OCI-LY7 (cell line): ENCODE measurements around the gene MYLK4. TPM values are rescaled to one million over a fixed set of nuclear protein-coding genes. Genes with fewer than 3 reads are reported as not detected.

Source experiments
- BruUV-seq: library from RNA; stranded (reverse); fragments of 400-500 nt; replicated peaks from 2 replicates; lab custom pipeline; 2021; lab: Mats Ljungman, UMichigan
- CTCF ChIA-PET: fragments of 300-600 bp; sonication (Branson Sonifier 250); formaldehyde crosslinking; loops from one replicate; lab custom pipeline; 2022; ENCODE audit warnings: antibody characterized with exemption; ENCODE audit not compliant: unreplicated experiment; lab: Charles Lee
- POLR2A ChIA-PET: fragments of 300-600 bp; sonication (Branson Sonifier 250); formaldehyde crosslinking; loops from one replicate; lab custom pipeline; 2022; ENCODE audit warnings: antibody characterized with exemption; lab: Charles Lee
- DNase-seq: peaks from one replicate; pipeline ENCODE4 v3.0.0-alpha.2; 2015; ENCODE audit warnings: low spot score
- H2AFZ ChIP-seq: fragments of 200-600 bp; sonication (generic), shearing (Covaris generic); 2 replicates; pipeline ENCODE4 v1.6.1; 2014; ENCODE audit warnings: mild to moderate bottlenecking, antibody characterized with exemption, low read length, moderate library complexity
- H3K27ac ChIP-seq: fragments of 200-600 bp; sonication (generic); 2 replicates; pipeline ENCODE4 v1.5.1; 2014; ENCODE audit warnings: mixed run types, low read depth, mild to moderate bottlenecking, moderate library complexity, low read length, inconsistent platforms; ENCODE audit not compliant: poor library complexity, severe bottlenecking
- H3K36me3 ChIP-seq: fragments of 200-600 bp; sonication (generic); 2 replicates; pipeline ENCODE4 v1.6.1; 2014; ENCODE audit warnings: mild to moderate bottlenecking, antibody characterized with exemption, low read length, moderate library complexity, mixed read lengths; ENCODE audit not compliant: insufficient read depth
- H3K4me1 ChIP-seq: fragments of 200-600 bp; sonication (generic); 2 replicates; pipeline ENCODE4 v1.5.1; 2014; ENCODE audit warnings: mild to moderate bottlenecking, low read length; ENCODE audit not compliant: insufficient read depth, poor library complexity, severe bottlenecking
- H3K4me2 ChIP-seq: fragments of 200-600 bp; sonication (generic); 2 replicates; pipeline ENCODE4 v1.6.1; 2014; ENCODE audit warnings: mild to moderate bottlenecking, low read length
- H3K4me3 ChIP-seq: fragments of 200-600 bp; sonication (generic); 2 replicates; pipeline ENCODE4 v1.5.1; 2014; ENCODE audit warnings: mild to moderate bottlenecking, low read depth, low read length; ENCODE audit not compliant: poor library complexity, severe bottlenecking
- H3K79me2 ChIP-seq: fragments of 200-600 bp; sonication (generic); 2 replicates; pipeline ENCODE4 v1.6.1; 2016; ENCODE audit warnings: low read depth, mild to moderate bottlenecking, low read length, moderate library complexity, mixed read lengths; ENCODE audit not compliant: insufficient read depth
- H3K9me2 ChIP-seq: fragments of 200-600 bp; sonication (generic); 2 replicates; pipeline ENCODE4 v1.6.1; 2016; ENCODE audit warnings: mild to moderate bottlenecking, low read length, mixed read lengths; ENCODE audit not compliant: insufficient read depth
- H3K9me3 ChIP-seq: fragments of 200-600 bp; sonication (generic); 2 replicates; pipeline ENCODE4 v1.6.1; 2014; ENCODE audit warnings: mild to moderate bottlenecking, mixed run types, low read length, mixed read lengths
- H4K20me1 ChIP-seq: fragments of 200-600 bp; sonication (generic); 2 replicates; pipeline ENCODE4 v1.6.1; 2014; ENCODE audit warnings: mild to moderate bottlenecking, antibody characterized with exemption, low read length, moderate library complexity, mixed read lengths; ENCODE audit not compliant: insufficient read depth
- CTCF ChIP-seq: fragments of 200-600 bp; sonication (generic); conservative IDR thresholded peaks from 2 replicates; pipeline ENCODE4 v1.5.1; 2014; ENCODE audit warnings: mild to moderate bottlenecking, antibody characterized with exemption, low read length, moderate library complexity, mixed read lengths
- EZH2phosphoT487 ChIP-seq: fragments of 200-600 bp; sonication (generic); IDR thresholded peaks from 2 replicates; pipeline ENCODE4 v1.6.1; 2018; ENCODE audit warnings: low read depth, borderline replicate concordance, mild to moderate bottlenecking, mixed run types, antibody characterized with exemption, low read length, moderate library complexity, mixed read lengths
- intact Hi-C: fragments of 100-400 bp; cut with micrococcal nuclease; formaldehyde crosslinking; loops from one replicate; pipeline ENCODE4 v1.10.0; 2022; ENCODE audit not compliant: unreplicated experiment
- total RNA-seq, 2 experiments: library from RNA; depleted of rRNA in 1 of 2; stranded (reverse); fragments of >200 nt in 1 of 2; shearing (Covaris generic) in 1 of 2; gene quantifications; 2 replicates each; pipeline ENCODE4 v1.2.3, GENCODE V29; 2014 to 2022

Gene MYLK4
- total RNA-seq, 2 experiments from 2014 or later, result 0.16 to 0.36 TPM

- no peak for DNase-seq
- no peak for TF ChIP-seq CTCF
- POLR2A ChIA-PET, result interaction anchor here (0.7 to 1.0 kb wide), 2 partner anchors 191 to 850 kb away, joined by 3 to 6 read pairs; no protein-coding TSS in a partner anchor
- Histone ChIP-seq H3K4me3 (no peak overlapping the region), H3K79me2 (no peaks in the 10 kb centered on the region), H2AFZ (no peak overlapping the region), H3K4me1 (peaks cover 4% of the 10 kb centered on the region), H3K27ac (no peak overlapping the region), H4K20me1 (no peaks in the 10 kb centered on the region), H3K36me3 (no peaks in the 10 kb centered on the region), H3K4me2 (no peak overlapping the region), H3K9me3 (no peaks in the 10 kb centered on the region), H3K9me2 (no peaks in the 10 kb centered on the region)
- CTCF ChIA-PET, result no interaction called here
- intact Hi-C loops, result no loop called here
- no TSS peak for BruUV-seq
Observed at GRCh38 chr6:2795956-2796355, 45.2 kb upstream of the MYLK4 start.

DNA sequence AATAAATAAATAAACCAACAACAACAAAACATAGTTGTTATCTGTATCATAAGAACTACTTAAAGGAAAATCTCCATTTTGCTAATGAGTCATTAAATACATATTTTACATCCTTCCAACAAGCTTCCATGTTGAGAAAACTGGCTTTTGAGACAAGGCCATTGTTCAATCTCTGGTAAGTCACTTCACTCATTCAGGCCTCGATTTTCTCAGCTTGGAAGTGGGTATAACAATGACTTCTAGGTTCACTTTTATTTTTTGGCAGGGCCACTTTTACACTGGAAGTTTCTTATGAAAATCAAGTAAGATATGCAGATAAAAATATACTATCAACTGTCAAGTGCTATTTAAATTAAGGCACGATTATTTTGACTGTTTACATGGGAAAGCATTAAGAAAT lies 44.4 kb upstream of the MYLK4 start:
- Histone ChIP-seq H3K79me2 (no peaks in the 10 kb centered on the region), H3K27ac (no peak overlapping the region), H3K36me3 (no peaks in the 10 kb centered on the region), H2AFZ (no peak overlapping the region), H3K4me1 (peaks cover 4% of the 10 kb centered on the region), H3K4me3 (no peak overlapping the region), H3K4me2 (no peak overlapping the region), H3K9me2 (no peaks in the 10 kb centered on the region), H3K9me3 (no peaks in the 10 kb centered on the region), H4K20me1 (no peaks in the 10 kb centered on the region)
- no peak for DNase-seq
- TF ChIP-seq EZH2phosphoT487 (no peak), CTCF (no peak)
- ChIA-PET POLR2A (interaction anchor here (0.6 to 0.8 kb wide), 2 partner anchors 1028 to 1244 kb away, joined by 3 to 4 read pairs; no protein-coding TSS in a partner anchor), CTCF (no interaction called here)
- intact Hi-C loops, result no loop called here
- no TSS peak for BruUV-seq

DNA sequence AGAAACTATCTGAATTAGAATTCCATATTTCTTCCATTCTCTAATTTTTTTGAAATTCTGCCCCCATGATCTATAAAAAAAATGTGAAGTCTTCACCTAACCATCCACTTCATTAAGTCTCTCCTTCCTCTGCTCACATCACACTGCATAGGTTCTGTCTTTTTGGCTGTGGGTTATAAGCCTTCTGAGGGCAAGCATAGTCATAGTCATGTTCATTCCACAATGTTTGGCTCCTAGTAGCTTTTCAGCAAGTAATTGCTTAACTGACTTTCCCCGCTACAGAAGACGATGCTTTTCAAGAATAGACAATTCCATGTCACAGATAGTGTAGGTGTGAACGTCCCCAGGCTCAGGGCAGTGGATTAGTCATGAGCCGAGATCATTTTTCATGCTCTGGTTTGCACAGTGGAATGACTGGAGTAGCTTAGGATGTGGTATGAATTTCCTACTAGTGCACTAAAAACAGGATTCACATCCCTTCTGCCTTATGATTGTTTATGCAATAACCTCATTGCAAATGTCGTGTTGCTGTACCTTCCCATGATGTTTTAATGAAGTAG lies 43.5 kb upstream of the MYLK4 start:
- CTCF ChIA-PET, result no interaction called here
- no peaks in the 10 kb centered on the region for H4K20me1 ChIP-seq
- H2AFZ ChIP-seq, result no peak overlapping the region
- DNase-seq, result no peak
- intact Hi-C loops, result loop anchor here (5.0 kb wide), 2 partner anchors 118 to 263 kb away; no protein-coding TSS in a partner anchor
- H3K9me2 ChIP-seq, result no peaks in the 10 kb centered on the region
- no TSS peak for BruUV-seq
- H3K4me1 ChIP-seq, result peaks cover 4% of the 10 kb centered on the region
- no peaks in the 10 kb centered on the region for H3K79me2 ChIP-seq
- H3K4me2 ChIP-seq, result no peak overlapping the region
- H3K4me3 ChIP-seq, result no peak overlapping the region
- no peak overlapping the region for H3K27ac ChIP-seq
- POLR2A ChIA-PET, result no interaction called here
- peaks cover 2% of the 10 kb centered on the region; the same call in 1 of the 2 replicates for H3K36me3 ChIP-seq
- H3K9me3 ChIP-seq, result no peaks in the 10 kb centered on the region
- TF ChIP-seq CTCF, result no peak
- TF ChIP-seq EZH2phosphoT487, result no peak
